ENCODE measurements around the gene ATAD3A.

GRCh38 chr1:1539310-1540089 lies 27.5 kb downstream of the ATAD3A start:
- TF ChIP-seq CTCF (IDR thresholded peaks at IDR 0.05) (no peak), POLR2A (IDR thresholded peaks at IDR 0.05; ENCODE audit: low read depth) (no peak)

Measured in esophagus muscularis mucosa (tissue), 3 donors.